Stimulated activated CD8-positive, alpha-beta memory T cell treated with anti-CD3 and anti-CD28 coated beads, Interleukin-4, amount 100 ng/mL, for 4 hours (primary cell): ENCODE results near the gene CARMIL1.
"Not testable (repeated sequence)": the region's sequence is repeated elsewhere in the genome, so short reads cannot be mapped to it uniquely, and the experiment has no call there.

Source experiments
- DNase-seq, 2 donors: peaks; one replicate each; pipeline ENCODE4 v3.0.0-alpha.2; 2020; ENCODE audit warnings: low read depth in 2 of 2, low spot score in 1 of 2

CARMIL1 gene

GRCh38 chr6:25550631-25551030 lies 271.5 kb downstream of the CARMIL1 start:
- no peak for DNase-seq

DNA sequence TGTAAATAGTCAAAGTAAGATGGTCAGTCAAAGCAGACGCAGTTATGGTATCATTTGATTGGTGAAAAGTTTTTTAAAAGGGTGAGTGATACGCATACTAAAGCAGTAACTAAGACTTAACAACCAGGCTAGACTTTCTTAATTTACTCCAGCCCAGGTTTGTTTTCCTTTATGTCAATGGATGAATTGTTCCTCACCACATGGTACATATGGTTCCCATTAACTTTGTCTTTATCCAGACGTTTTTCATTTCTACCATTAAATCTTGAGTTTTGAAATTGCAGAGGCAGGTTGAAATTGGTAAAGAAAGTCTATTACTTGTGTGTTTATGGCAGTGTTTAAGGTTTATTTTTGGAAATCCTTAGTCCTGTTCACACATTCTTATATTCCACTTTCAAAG lies 274.3 kb downstream of the CARMIL1 start:
- DNase-seq, result no peak

- no peak for DNase-seq
These were observed 276.0 kb downstream of the CARMIL1 start for GRCh38 chr6:25555188-25555587.

DNA sequence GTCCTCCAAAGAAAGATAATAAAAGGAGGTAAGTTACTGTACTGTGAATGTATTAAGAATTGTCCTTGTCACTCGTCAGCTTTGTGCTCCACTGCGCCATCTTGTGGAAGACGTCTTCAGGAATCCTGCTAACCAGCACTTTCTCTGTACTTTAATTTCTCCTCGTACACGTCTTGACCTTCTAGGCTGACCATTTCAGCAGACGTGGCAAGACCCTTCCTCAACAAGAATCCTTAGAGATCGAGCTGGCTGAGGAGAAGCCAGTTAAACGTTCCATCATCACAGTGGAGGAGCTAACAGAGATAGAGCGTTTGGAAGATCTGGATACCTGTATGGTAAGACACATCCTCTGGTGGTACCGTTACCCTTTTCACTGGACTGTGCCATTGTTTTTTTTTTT lies 277.3 kb downstream of the CARMIL1 start:
- DNase-seq, result peak; percentile 41 to 61

- DNase-seq, result no peak
These were observed 279.1 kb downstream of the CARMIL1 start for GRCh38 chr6:25558155-25558817.

GRCh38 chr6:25560865-25561264 lies 281.7 kb downstream of the CARMIL1 start:
- no peak for DNase-seq

DNA sequence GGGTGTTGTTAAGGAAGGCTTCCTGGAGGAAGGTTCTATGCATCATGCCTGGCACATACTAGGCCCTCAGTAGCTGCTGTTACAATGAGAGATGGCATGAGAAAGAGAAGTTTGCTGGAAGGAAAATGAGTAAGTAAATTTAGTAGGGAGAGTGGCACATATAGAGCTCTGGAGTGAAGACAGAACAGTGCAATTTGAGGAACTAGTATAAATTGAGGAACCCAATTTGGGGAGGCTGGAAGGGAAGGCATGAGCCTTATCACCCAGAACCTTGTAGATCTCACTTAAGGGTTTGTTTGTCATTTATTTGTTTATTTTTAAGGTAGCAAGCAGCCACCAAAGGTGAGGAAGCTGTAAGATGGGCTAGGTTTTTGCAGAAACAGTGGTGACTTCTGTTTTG lies 285.8 kb downstream of the CARMIL1 start:
- DNase-seq, result no peak

GRCh38 chr6:25570578-25570977 lies 291.4 kb downstream of the CARMIL1 start:
- DNase-seq, result no peak

DNA sequence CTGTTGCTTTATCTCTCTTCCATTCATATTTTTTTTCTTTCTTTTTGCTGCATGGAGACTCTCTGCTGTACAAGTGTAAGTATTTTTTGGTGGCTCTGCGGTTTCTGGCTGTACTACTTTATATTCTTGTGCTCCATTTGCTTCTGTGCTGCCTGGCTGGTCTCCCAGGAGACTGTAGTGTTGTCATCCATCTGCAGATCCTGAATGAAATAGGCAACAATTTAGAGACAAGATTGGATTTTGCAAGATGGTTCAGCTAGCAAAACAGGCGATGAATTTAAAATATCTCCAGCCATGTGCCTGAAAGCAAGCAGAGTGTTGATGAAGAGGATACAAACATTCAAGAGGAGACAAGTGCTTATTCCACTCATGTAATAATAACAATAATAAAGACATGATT lies 297.7 kb downstream of the CARMIL1 start:
- DNase-seq, result no peak

- DNase-seq, result no peak
These were observed 299.4 kb downstream of the CARMIL1 start for GRCh38 chr6:25578538-25578937.

GRCh38 chr6:25579391-25579883 lies 300.3 kb downstream of the CARMIL1 start:
- no peak for DNase-seq

GRCh38 chr6:25579902-25580495 lies 300.8 kb downstream of the CARMIL1 start:
- DNase-seq, result no peak

DNA sequence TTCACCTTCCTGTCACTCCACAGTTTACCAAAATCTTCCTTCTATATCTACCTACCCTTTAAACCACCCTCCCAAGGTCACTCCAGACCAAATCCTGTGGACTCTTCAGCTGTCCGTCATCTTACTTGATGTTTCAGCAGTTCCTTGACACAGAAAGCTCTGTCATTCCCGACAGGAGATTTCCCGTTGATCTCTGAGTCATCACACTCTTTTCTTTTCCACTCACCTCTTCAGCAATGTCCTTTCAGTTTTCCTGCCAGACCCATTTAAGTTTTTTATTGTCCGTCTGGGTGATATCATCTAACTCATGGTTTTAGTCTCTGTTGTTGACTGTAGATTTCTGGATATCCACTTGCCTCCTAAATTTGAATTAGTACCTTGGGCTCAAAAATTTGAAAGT lies 302.9 kb downstream of the CARMIL1 start:
- no peak for DNase-seq

DNA sequence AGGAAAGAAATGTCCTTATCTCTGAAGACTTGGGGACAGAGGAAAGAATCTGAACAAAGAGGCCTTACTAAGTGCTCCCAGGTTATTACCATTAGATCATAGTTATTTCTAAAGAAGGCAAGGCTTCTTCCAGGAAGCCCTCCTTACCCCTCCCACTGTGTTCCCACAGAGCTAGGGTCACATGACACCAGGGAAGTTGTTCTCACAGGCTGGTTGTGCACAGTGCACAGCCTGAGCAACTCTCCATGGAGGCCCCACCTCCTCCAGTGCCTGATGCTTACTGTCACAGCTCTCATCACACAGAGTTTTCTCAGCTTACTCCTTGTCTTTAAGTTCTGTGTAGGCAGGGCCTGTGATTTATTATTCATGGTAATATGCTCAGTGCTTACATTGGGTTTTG lies 303.9 kb downstream of the CARMIL1 start:
- no peak for DNase-seq

- DNase-seq, result no peak
These were observed 304.7 kb downstream of the CARMIL1 start for GRCh38 chr6:25583906-25584305.

DNA sequence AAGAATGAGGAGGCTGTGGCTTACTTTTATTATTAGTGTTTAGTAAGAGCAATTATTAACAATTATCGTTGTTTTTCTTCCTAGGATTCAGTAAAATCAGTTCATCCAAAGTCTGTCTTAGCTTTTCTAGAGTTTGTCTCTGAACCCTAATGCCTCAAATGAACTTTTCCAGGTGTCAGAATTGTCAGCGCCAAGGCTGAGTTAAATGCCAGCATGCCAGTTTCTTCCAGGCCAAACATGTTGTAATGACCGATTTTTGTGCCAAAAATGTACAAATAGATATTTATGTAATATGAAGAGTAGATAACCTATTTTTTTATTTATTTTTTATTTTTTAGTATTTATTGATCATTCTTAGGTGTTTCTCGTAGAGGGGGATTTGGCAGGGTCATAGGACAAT lies 306.1 kb downstream of the CARMIL1 start:
- DNase-seq, result no peak

DNA sequence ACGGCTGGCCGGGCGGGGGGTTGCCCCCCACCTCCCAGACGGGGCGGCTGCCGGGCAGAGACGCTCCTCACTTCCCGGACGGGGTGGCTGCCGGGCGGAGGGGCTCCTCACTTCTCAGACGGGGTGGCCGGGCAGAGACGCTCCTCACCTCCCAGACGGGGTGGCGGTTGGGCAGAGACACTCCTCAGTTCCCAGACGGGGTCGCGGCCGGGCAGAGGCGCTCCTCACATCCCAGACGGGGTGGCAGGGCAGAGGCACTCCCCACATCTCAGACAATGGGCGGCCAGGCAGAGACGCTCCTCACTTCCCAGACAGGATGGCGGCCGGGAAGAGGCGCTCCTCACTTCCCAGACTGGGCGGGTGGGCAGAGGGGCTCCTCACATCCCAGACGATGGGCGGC lies 306.9 kb downstream of the CARMIL1 start:
- not testable (repeated sequence) for DNase-seq

- no peak for DNase-seq
These were observed 307.8 kb downstream of the CARMIL1 start for GRCh38 chr6:25586927-25587326.

DNA sequence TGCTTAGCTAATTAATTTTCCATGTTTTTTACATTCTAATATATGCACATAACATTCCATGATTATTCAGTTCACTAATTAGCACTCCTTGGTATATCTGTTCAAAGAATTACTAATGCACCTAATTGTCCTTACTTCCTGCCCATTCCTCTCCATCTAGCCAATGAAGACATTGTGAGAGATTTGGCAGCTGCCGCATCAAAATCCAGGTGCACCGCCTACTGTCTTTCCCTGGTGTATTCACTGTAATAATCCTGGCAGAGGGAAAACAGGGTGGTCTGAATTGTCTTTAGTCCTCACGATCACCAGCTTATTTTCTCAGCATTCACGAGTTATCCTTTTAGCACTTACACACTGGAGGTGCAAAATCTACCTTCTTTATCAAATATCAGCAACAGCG lies 311.8 kb downstream of the CARMIL1 start:
- DNase-seq, result no peak

GRCh38 chr6:25596928-25597818 lies 318.0 kb downstream of the CARMIL1 start:
- no peak for DNase-seq

GRCh38 chr6:25599516-25600085 lies 320.4 kb downstream of the CARMIL1 start:
- DNase-seq, result no peak
